GM12878 (cell line): Measurements from ENCODE around the gene SAMD4A. TPM values are rescaled to one million over a fixed set of nuclear protein-coding genes. Genes with fewer than 3 reads are reported as not detected.

ENCODE experiments used
- CBX5 ChIP-seq: sonication (generic); IDR thresholded peaks from 2 replicates; pipeline ENCODE4 v1.6.1; 2016; ENCODE audit warnings: low read depth, moderate library complexity, mild to moderate bottlenecking, inconsistent platforms
- CREB1 ChIP-seq: IDR thresholded peaks from 2 replicates; pipeline ENCODE4 v1.6.1; 2012; ENCODE audit warnings: low read depth, mild to moderate bottlenecking, inconsistent platforms
- CUX1 ChIP-seq: IDR thresholded peaks from 2 replicates; pipeline ENCODE4 v1.6.1; 2012; ENCODE audit warnings: improper control_type of control experiment, low read depth, low read length; ENCODE audit not compliant: insufficient replicate concordance
- E2F4 ChIP-seq: IDR thresholded peaks from 2 replicates; pipeline ENCODE4 v1.6.1; 2012; ENCODE audit warnings: low read depth, low read length, improper control_type of control experiment
- ESRRA ChIP-seq: IDR thresholded peaks from 2 replicates; pipeline ENCODE4 v1.6.1; 2012; ENCODE audit warnings: mild to moderate bottlenecking, low read length, improper control_type of control experiment
- ETV6 ChIP-seq, 2 experiments: fragments of 450-650 bp in 1 of 2; IDR thresholded peaks in 1 of 2; conservative IDR thresholded peaks in 1 of 2; 2 replicates each; pipeline ENCODE4 v1.6.1; 2014; ENCODE audit warnings: antibody characterized with exemption in 1 of 2, borderline replicate concordance in 1 of 2, low read depth in 1 of 2, mild to moderate bottlenecking in 1 of 2, moderate library complexity in 1 of 2
- SMAD1 ChIP-seq: fragments of 450-650 bp; IDR thresholded peaks from 2 replicates; pipeline ENCODE4 v1.6.1; 2018; ENCODE audit warnings: mild to moderate bottlenecking, low read depth; ENCODE audit not compliant: partially characterized antibody
- SREBF2 ChIP-seq: IDR thresholded peaks from 2 replicates; pipeline ENCODE4 v1.6.1; 2012; ENCODE audit warnings: mild to moderate bottlenecking, low read length
- TCF3 ChIP-seq: IDR thresholded peaks from 2 replicates; pipeline ENCODE4 v1.6.1; 2012; ENCODE audit warnings: low read depth, mild to moderate bottlenecking, low read length, borderline replicate concordance; ENCODE audit not compliant: insufficient read depth
- YBX1 ChIP-seq: fragments of 450-650 bp; IDR thresholded peaks from 2 replicates; pipeline ENCODE4 v1.6.1; 2016; ENCODE audit warnings: antibody characterized with exemption
- ZBED1 ChIP-seq: IDR thresholded peaks from 2 replicates; pipeline ENCODE4 v1.6.1; 2016; ENCODE audit warnings: borderline replicate concordance
- ZSCAN29 ChIP-seq: fragments of 450-650 bp; IDR thresholded peaks from 2 replicates; pipeline ENCODE4 v1.6.1; 2017; ENCODE audit warnings: mild to moderate bottlenecking, moderate library complexity
- polyA plus RNA-seq, 11 experiments: library from polyadenylated mRNA; depleted of rRNA in 4 of 11; unstranded in 6 of 11; stranded (reverse) in 5 of 11; fragments of >200 nt; fragmentation: Nextera tagmentation in 4 of 11; fragmentation: Illumina TruSeq in 1 of 11; extraction: Ambion mirVana in 4 of 11; extraction: Trizol in 1 of 11; gene quantifications; 1 replicate in 1 of 11; 2 replicates in 10 of 11; pipeline versions ENCODE4 v1.2.1 to v1.2.3, GENCODE V29; 2011 to 2016; ENCODE audit warnings: inconsistent platforms in 2 of 11, missing spikeins in 2 of 11, low read depth in 1 of 11
- total RNA-seq, 4 experiments: library from RNA; depleted of rRNA in 3 of 4; stranded (reverse); fragments of >200 nt in 3 of 4; fragmentation: Illumina TruSeq in 1 of 4; extraction: Trizol in 1 of 4; gene quantifications; 2 replicates each; pipeline versions ENCODE4 v1.2.1 to v1.2.3, GENCODE V29; 2013 to 2021

SAMD4A gene
- total and polyA plus RNA-seq, 10 of the 15 experiments (the other 5 are each of a cell fraction or from before 2014, with no cell fraction given) = 0.05 to 0.56 (median 0.31) TPM

DNA sequence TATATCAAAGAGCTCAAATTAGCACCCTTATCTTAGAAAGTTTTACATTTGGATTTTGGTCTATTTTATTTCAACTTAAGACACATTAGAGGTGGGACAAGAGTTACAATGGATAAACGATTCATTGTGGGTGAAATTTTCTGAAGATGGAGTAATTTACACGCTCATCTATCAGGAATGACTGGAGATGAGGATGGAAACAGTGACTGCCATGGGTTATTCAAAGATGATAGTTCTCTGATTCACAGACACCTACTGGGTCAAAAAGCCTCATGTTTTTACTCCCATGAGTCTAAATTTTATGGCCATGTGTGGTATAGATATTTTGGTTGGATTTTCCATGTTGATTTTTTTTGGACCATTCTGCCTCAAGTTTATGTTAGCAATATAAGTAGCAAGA lies 22.1 kb downstream of the SAMD4A start (continued):
- TF ChIP-seq ZBED1 = no peak
- TF ChIP-seq ZSCAN29 = no peak
- no peak for TF ChIP-seq ETV6 (conservative IDR thresholded peaks at IDR 0.05 in 1 of 2, IDR thresholded peaks at IDR 0.05 in 1 of 2; ENCODE audit: borderline replicate concordance in 1 of 2, low read depth in 1 of 2)
- TF ChIP-seq ESRRA = no peak
- no peak for TF ChIP-seq CREB1
- no peak for TF ChIP-seq SMAD1
- TF ChIP-seq E2F4 = no peak
- TF ChIP-seq YBX1 = no peak
- no peak for TF ChIP-seq CBX5
- TF ChIP-seq CUX1 = no peak
- TF ChIP-seq TCF3 = no peak
- no peak for TF ChIP-seq SREBF2
